Activated T-helper 1 cell treated with anti-CD3 and anti-CD28 coated beads, Interleukin-2, amount 50 U/mL, for 16 hours (primary cell): ENCODE results near the gene NRG3.

ENCODE experiments used
- DNase-seq, 2 donors: peaks; one replicate each; pipeline ENCODE4 v3.0.0-alpha.2; 2020; ENCODE audit warnings: low read depth in 1 of 2, low spot score in 1 of 2

Gene NRG3

DNA sequence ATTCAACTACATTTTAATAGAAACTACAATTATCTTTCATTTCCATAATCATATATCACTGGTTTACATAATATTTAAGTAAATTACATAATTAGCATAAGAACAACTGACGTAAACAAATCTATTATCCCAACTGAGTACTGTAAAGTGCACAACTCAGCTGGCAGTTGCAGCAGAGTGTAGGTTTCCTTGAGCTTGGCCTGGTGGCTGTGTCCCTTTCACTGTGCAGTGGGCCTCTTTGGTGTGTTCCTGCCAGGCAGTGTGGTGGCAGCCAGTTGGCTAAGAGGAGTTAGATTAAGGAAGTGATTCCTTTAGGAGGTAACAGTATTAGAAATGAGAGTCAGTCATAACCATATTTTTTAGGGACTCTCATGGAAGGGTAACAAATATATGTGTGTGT lies 7.0 kb downstream of the NRG3 start:
- DNase-seq: no peak

DNA sequence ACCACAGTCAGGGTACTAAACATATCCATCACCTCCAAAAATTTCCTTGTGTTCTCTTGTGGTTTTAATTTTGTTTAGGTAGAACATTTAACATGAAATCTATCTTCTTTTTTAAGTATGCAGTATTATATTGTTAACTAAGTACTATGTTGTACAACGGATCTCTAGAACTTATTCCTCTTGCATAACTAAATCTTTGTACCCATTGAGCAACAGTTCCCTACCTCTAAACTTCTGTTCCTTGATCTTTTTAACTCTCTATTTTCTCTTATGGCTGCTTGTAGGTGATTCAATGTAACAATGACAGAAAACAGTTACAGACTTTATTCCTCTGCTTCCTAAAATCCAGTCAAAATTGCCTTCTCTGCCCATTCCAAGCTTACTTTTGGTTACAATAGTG lies 9.9 kb downstream of the NRG3 start:
- no peak for DNase-seq

DNA sequence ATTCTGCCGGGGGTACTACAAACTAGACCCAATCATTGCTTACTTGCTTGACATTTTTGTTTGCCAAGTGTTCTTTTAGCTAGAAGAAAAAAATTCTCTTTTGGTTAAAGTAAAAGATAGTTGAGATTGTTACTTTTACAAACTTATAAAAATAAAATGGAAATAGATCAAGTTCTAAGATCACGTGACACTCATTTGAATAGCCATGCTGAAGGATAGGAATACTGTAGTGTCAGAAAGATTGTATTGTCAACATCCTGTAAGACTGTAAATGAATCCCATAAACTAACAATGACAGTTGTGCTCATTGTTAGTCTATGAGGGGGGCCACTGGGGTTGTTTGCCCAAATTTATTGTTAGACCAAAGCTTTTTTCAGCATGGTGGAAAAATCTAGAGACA lies 10.5 kb downstream of the NRG3 start:
- DNase-seq: no peak

DNA sequence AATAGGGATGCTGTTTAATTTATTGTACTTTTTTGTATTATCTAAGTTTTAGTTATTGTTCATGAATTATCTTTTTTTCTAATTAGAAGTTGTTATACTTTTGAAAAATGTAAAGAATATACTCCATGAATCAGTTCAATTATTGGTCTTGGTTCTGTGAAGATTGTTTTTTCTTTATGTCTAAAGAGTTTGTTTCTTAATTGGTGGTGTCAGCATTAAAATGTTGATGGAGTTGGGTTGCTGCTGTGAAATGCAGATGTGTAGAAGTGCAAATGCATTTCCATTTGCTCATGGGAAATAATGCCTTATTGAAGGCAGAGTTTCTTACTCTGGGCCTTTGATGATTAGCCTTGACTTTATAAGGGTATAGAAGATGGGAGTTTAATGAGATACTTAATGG lies 11.9 kb downstream of the NRG3 start:
- no peak for DNase-seq

DNA sequence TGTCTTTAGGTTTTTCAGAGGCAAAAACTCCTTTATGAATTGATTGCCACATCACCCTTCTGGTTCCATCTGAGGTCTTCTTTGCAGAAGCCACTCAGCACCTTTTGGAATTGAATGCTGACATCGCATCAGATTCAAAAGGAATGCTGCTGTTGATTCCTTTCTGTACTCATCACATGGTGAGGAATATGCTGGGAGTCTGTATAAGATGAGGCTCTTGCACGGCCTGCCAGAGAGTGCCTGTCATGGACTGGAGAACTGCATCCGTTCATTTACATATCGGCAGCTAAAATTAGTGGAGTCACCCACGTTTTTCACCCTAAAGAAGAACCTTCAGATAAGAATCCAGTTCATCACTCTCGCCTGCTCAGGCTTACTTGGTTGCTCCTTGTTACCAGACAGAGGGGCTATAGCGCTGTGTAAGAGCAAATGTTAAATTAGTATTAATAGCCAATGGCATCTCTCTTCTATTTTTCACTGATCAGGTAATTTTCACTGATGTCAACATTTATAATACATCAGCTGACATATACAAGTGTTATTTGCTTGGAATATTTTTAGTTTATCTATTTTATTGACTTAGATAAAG lies 14.3 kb downstream of the NRG3 start:
- DNase-seq: no peak

DNA sequence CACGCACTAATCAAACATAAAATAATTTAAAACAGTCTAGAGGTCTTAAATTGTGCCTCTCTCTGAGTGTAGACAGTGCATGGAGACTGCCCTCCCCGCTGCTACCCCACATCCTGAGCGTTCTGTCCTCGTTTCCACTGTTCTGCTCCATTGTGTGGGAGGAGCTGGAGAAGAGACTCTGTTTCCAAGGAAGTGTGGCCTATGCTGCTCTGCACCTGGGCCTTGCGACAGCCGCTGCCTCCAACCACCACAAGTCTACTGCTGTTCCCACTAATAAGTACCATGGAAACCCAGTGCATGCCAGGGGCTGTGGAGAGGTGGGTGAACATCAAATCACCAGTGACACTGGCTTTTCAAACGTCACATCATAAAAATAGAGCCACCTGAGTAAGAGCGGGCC lies 19.6 kb downstream of the NRG3 start:
- DNase-seq: no peak

DNA sequence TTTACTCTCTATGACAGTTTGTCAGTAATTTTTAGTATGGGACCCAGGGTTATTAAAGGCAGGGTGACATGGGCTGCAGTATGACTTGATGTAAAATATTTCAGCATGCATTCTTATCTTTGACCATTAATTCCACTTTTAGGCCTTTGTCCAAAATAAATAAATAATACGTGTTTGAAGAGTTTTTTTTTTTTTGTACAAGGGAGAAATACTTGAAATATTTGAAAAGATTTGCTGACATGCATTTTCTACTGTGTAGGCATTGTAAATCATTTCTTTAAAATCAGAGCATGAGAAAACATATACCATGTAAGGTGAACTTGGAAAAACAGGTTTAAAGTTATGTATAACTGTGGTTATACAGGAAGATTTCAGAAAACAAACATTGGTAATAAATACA lies 23.5 kb downstream of the NRG3 start:
- DNase-seq: no peak

DNA sequence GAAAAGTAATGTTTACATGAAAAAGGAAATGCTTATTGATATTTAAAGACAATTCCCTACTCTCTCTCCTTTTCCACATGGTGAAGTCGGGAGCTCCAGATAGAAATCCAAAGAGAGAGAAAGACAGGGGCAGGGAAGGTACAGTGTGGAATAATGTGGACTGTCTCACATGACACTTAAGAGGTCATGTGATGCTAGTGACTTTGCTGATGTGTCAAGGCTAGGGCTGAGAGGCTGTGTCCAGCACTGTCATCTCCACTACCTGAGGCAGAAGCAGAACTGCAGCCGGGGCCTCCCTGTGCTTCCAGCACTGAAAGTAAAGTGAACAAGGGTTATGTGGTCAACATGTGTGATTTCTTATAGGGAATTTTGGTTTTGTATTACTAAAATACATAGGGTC lies 26.0 kb downstream of the NRG3 start:
- no peak for DNase-seq

DNA sequence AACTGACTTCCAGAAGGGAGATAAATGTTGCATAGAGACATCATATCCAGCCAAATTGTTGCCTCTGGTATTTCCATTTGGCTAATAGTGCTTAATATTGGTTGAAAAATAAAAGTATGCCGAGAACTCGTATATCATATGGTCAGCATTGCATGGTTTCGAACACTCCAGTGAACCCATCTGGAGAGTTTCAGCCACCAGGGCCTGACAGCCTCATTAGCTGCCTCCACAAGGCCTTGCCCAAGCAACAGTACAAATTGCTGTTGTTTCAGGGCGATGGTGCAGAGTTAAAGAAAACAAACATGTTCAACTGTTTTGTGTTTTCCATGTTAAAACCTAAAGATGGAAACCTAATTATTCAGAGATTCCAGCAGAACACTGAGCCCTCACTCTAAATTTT lies 28.5 kb downstream of the NRG3 start:
- DNase-seq: no peak

DNA sequence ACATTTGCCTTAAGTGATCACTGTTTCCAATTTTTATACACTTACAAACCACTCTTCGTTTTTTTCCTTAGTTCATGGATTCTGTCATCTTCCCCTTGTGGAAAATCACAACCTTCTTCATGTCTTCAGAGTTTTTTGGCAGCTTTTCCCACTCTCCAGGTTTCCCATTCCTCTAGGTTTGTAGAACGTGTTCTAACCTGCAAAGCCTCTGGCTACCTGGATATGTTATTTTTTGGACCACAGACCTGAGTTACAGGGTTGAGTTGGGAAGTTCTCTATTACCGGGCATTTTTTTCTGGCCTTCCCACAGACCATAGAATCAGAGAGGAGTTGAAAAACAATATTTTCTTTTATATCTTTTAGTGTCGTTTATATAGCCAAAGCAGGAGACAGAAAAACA lies 30.2 kb downstream of the NRG3 start:
- DNase-seq: no peak

DNA sequence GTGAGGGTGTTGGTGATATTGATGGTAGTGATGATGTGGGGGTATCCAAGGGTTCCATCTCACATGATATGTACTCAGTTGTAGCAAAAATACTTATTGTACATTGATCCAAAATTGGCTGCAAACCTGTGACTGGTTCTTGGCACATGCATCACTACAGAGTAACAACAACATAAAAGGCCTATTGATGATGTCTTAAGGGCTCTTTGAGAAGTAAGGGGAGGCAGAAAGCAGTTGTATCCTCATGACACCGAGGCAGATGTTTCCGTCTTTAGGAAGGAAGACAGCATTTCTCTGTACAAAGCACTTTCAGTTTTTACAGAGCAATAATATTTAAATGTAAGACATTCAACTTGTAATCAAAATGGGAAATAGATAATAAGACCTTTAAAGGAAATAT lies 34.5 kb downstream of the NRG3 start:
- no peak for DNase-seq

DNA sequence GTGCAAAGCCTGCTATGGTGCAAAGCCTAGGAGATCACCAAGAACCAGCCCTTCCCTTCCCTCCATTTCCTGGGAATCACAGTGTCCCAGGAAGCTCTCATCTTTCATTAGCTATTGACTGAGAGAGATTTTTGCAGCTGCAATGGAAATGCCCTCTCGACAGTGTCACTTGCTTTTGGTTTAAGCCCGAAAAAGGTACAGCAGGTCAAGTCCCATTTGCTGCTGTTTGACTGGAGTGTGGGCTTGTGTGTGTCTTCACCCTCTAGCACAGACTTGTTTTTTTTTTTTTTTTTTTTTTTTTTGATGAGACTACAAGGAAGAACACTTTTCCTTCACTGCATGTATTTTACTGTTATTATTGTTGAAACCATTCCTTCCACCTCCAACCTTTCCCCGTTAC lies 36.3 kb downstream of the NRG3 start:
- DNase-seq: no peak

DNA sequence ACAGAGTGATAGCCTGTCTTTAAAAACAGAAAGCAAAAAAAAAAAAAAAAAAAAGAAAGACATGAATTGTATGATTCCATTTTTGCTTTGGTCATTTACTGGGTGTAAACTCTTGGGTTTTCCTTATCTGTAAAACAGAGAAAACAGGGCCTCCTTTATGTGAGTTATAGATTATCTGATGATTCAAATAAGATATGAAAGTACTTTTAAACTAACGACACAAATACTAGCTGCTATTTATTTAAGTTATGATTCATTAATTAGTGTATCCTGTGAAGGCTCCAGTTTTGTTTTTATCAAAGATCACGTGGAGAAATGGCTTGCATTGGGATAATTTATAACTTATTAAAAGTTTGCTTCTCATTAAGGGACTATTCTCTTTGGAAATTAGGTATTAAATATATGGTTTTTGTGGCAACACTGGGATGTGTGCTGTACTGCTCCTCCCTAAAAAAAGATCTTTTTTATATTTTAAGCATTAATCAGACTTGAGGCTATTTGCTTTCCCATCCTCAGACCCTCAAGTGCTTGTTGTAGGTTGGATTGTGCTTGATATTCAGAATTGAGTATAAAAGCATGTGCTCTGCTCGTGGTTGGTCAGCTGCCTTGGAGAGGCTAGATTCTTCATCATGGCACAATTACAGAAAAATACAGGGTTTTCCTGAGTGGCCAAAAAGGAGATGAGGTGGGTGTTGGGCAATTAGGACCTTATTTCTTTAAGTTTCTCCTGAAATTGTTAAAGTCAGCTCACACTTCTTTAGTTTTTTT lies 39.9 kb downstream of the NRG3 start:
- no peak for DNase-seq

DNA sequence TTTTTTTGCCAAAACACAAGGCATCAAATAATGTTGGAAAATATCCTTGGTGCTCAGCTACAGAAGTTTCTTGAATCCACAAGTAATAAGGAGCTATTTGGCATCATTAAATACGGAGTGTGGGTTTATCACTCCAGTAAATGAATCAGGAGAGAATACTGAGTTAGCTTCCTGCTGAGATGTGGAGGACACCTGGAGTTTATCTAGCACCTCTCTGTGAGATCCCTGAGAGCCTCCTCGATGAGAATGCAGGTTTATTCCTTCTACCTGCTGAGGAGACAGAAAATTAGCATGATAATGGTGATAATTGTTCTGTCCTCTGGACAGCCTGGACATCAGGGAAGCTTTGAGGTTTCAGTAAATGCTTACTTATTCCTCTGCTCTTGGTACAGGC lies 40.5 kb downstream of the NRG3 start:
- DNase-seq: no peak

DNA sequence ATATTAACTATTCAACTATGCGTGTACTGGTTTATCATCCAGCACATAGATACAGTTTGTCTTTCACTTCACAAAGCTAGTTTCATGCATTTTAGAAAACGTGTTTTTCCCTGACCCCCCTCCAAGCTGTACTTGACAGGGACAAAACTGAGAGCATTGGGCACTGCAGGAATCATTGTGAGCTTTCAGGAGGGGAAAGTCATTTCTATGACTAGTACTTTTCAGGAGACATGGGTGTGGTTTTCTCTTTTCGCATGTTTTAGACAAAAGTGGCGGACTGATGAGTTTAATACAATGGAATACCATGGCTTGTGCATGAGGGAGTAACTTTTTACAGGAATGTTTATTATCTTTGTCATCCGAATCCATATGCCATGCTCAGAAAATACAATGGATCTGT lies 42.7 kb downstream of the NRG3 start:
- DNase-seq: no peak

DNA sequence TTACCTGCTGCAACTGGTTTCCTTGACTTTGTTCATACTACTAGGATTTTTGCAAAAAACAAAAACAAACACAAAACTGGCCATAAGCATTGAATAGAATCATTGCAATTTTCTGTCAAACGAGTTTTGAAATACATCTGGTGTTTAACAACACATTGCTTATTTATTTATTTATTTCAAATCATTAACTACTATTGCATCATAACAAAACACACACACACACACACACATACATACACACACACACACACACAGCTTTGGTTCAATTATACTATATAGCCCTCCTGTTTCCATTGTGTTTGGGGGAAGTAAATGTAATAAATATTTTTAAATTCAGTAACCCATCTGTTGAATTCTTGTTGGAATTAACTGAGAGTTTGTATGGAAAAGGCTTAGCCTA lies 43.8 kb downstream of the NRG3 start:
- DNase-seq: no peak

DNA sequence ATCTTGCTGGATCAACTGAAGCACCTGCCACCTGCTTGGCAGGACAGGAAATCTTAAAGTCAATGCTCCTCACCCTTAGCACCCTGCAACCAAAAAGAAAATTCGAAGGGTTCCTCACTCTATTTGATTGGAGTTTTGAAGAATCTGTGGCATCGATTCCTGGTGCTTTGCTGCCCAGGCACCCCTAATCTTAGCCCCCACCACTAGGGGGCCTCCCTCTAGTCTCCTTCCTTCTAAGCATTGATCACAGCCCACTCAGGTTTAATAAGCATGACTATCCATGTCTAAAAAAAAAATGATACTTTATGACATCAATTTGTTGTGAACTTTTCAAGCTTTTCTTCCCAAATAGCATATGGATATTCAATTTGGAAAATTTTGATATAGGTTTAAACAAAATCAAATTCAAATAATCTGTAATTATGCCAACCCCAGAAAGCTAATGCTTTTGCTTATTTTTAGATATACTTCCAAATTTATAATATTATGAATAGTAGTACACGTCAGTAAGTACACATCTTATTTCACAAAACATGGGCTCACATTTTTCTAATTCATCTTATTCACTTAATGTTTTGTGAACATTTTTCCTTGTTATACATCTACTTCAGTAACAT lies 45.3 kb downstream of the NRG3 start:
- DNase-seq: no peak

DNA sequence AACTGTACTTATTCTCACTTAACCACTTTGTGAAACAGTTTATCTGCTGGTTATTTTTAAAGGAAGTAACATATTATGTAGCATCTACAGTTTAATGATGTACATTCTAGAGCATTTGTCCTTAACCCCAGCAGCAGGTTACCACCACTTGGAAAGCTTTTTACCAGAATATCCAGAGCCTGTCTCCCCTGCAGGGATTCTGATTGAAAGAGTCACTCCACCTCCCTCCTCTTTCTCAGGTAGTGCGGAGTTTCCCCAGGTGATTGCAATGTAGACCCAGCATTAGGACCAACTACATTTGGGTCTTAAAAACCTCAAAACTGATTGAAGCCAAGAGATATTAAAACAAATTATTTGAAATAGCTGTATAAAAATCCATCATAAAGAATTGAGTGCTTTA lies 53.1 kb downstream of the NRG3 start:
- no peak for DNase-seq

DNA sequence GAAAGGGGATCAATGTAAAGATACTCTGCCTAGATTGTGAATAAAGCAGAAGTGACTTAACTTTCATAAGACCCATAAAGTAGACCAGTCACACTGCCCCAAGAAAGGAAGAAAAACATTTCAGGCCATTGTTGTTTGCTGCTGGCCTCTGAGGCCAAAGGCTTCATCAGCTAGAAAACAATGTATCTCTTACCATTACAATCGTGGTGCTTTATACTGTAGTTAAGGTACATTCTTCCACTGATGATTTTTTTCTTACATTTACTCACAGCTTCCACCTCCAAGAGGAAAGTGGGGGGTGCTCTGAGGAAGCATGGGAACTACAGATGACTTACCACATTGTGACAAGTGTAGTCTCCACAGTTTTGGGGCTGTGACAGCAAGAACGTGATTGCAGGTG lies 68.6 kb downstream of the NRG3 start:
- DNase-seq: no peak

DNA sequence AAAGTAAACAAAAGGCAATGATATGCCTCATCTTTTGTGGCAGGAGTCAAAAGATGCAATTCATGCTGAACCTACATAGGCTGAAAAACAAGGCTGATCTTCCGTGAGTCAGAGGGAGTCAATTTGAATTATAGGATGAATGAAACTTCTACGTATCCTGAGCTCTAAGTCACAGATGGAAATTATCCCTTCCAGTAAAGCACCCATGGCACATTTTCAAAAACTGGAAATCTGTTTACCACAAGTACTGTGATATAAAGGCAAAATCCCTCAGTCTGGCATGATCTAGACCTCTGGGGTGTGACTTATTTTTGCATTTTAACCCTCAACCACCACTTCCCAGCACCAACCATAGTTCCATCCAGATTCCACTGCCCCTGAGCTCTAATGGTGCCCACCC lies 69.6 kb downstream of the NRG3 start:
- DNase-seq: no peak

DNA sequence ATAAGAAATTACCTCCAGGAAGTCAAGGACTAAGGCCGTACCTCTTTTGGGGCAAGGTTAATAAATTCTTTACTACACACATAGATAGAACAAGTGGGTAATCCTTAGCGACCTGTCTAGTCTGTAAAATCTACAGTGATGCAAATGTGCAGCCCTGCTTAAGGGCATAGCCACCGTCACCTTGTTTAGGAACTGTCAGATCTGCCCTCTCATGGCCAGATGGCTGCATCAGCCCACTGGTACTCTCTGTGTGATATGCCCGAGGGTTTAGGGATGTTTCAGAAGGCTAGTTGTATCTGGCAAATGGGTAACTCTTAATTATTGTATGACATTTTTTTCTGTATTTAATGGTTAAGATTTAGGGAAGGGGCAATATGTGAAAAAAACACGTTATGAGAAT lies 74.3 kb downstream of the NRG3 start:
- DNase-seq: no peak

DNA sequence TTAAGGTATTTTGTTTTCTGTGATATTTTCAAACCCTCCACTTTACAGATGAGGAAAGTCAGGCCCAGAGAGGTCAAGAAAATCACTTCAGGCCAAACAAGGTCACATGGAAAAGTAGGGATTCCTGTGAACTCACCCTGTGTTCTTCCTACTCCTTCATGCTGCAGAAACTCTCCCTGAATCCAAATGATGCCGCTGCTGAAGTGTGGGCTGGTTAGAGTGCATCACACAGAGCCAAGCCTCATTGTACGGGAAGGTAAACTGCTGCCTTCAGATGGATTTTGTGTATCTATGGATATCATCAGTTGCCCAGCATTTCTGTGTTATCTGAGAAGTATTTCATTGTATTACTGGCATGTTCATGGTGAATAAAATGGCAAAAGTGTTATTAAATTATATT lies 75.4 kb downstream of the NRG3 start:
- DNase-seq: no peak

DNA sequence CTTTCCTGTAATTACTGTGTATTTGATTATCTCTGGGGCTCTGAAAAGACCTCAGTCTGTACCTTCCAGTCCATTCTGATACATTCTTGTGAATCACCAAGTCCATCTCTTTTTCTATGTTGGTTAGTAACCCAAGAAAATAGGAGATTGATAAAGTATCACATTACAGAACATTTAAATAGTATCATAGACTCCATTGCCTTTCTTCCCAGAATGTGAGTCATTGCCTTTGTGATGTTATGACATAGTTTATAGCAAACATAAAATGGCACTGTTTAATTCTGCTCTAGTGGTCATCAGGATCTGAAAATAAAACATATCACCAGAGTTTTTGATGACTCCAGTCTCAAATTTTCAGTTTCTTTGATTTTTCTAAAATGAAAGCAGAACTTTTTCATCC lies 78.4 kb downstream of the NRG3 start:
- DNase-seq: no peak
